Activated CD8-positive, alpha-beta memory T cell treated with anti-CD3 and anti-CD28 coated beads, Interleukin-2, amount 50 U/mL, for 1 hour (primary cell): ENCODE measurements around the gene CYB5D1.
A peak's percentile ranks its signal among the peaks of the same experiment; 100 is the strongest.
"Not testable (repeated sequence)": the region's sequence is repeated elsewhere in the genome, so short reads cannot be mapped to it uniquely, and the experiment has no call there.

Experiments
- DNase-seq: peaks from one replicate; pipeline ENCODE4 v3.0.0-alpha.2; 2020; ENCODE audit errors: extremely low read depth

CYB5D1 gene

DNA sequence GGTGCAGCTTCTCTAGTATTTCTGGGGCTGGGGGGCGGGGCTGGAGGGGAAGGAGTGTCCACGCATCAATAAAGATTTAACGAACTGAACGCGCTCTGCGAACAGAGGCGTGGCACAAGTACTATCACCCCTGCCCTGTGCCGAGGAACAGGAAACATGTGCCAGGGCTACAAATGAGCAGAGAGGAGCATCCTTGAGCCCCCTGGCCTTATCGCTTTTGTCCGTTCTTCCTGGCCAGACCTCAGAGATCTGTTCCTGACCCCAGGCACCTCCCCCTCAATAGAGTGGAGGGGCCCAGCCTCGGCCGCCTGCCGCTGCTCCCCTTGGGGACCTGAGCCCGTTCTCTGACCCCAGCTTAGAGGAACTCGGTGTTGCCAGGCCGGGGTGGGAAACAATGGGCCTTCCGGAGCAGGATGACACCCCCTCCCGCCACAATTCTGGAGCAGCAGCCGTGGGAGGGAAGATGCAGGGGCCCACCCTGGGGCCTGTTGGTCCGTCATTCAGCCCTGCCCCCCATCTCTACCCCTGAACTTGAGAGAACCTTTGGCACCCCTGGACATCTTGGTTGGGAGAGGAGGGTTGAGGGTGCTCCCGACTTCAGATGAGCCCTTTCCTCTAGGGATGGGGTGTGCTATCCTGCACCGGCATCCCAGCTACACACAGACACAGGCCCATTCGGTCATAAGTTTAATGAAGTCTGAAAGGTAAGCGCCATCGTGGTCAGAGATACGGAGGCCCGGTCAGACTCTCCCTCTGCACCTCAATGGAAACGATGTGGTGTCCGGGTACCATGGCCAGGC is 1.6 kb upstream of the CYB5D1 start:
- no peak for DNase-seq

DNA sequence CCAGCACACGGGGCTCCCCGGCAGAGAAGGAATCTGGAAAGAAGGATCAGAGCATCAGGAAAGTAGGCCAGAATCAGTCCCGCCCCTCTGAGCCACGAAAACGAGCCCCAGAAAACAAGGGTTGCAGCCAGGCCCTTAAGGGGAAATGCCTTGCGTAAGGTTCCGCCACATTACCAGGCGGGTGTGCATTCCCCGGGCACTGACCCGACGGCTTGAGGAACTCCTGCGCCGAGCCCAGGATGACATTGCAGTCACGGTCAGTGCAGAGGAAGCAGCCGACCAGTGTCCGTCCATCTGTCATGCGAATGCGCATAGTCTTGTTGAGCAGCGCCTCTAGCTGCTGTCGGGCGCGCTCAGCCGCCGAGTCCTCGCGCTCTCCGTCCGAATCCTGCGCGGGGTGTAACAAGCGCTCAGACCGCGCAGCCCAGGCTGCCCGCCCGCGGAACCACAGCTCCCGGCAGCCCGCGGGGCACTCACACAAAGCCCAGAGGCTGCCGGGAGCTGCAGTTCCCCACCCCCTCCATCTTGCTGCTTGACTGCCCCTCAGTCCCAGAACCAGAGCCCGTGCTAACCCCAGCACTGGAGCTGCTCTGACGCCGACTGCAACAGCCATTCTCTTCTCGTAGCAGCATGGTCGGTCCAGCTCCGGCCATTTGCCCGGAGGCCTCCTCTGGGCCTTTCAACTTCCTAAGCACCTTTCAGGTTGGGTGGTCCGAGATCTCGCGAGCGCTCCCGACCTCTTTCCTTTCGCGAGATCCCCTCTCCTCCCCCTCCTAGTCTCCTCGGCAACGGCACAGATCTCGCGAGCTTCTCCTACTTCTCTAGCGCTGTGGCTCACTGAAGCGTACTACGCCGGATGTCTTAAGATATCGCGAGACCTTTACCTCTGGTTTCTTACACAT is 741 bp upstream of the CYB5D1 start, which contains the start of gene NAA38:
NAA38 (minus strand) TSS at position 749 of the 902 bp plus-strand sequence; CDS start at position 653, 96 bp downstream.
- peak; percentile 95 for DNase-seq

DNA sequence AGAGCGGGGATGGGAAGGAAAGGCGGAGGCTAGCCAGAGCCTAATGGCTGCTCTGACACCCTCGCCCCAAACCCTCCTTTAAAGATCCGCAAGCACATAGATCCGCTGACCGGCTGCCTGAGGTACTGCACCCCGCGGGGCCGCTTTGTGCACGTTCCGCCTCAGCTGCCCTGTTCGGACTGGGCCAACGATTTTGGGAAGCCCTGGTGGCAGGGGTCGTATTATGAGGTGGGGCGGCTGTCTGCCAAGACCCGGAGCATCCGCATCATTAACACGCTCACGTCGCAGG is 663 bp downstream of the CYB5D1 start:
- no peak for DNase-seq

DNA sequence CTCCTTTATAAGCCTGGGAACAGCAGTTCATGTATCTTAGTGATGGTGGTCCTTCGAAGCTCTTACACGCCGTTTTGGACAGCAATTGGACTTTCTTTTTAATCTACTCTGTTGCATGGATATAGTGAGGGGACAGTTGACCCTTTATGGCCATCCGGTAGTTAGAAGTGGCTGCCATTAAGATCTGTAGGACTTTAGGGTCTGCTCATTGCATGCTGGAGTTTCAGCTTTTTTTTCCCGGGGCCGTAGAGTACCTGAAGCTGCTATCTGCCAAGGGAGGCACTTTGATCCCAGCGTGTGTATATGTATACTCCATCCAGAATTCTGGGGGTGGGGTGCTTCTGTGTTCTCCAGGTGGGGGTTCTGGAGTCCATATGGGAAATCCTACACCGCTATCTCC is 1.2 kb downstream of the CYB5D1 start:
- no peak for DNase-seq

DNA sequence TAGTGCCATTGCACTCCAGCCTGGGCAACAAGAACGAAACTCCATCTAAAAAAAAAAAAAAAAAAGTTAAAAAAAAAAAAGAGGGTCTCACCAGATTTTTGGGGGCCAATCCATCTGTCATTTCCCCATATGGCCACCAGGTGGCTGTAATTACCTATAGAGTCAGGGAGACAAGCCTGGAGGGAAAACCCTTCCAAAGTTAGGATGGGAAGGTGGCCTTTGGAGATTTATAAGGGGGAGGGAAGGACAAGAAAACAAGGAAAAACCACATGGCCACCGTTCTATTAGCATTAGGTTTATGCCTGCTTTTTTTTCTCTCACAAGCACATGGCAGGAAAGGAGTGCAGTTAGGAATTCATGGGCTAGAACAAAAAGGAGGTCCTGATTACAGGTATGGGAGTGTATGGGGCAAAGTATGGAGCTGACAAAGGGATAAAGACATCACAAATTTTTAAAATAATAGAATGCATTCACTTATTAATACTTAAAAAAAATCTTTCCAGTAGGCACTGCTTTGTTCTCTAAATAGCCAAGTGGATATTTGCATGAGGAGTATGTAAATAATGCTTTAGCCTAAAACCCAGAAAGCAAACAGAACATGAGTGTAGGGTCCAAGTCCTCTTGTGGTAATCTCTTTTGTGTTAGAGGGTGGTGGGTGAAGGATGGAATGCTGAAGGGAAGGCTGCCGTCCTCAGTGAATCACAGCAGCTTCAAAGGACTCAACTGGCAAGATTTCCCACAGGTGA is 5.1 kb downstream of the CYB5D1 start:
- DNase-seq: no peak

DNA sequence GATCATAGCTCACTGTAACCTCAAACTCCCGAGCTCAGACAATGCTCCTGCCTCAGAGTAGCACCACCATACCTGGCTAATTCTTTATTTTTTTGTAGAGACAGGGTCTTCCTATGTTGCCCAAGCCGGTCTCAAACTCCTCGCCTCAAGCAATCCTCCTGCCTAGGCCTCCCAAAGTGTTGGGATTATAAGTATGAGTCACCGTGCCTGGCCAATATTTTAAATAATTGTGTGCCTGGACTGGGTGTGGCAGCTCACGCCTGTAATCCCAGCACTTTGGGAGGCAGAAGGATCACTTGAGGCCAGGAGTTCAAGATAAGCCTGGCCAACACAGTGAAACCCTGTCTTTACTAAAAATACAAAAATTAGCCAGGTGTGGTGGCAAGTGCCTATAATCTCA is 6.6 kb downstream of the CYB5D1 start:
- not testable (repeated sequence) for DNase-seq

DNA sequence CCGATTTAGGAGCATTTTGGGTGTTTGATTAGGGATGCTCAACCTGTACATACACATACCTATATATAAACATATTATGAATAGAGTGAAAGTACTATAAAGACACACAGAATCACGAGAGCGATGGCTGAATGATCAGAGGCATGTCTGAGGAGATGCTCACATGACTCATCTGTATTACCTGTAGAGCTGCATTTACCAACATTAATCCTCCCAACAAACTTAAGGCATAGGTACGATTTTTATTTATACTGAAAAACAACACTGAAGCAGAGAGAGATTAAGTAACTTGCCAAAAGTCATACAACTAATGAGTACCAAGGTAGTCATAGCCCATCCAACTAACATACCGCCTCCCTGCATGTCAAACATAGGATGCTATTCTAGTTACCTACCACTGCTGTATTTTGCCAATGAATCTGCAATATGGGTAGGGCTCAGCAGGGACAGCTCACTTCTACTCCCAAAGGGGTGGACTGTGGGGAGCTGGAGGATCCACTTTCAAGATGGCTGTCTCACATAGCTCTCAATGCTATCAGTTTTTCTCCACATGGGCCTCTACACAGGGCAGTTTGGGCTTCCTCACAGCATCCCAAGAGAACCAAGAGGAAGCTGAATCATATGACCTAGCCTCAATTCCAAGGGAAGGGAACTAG is 7.3 kb downstream of the CYB5D1 start:
- no peak for DNase-seq

DNA sequence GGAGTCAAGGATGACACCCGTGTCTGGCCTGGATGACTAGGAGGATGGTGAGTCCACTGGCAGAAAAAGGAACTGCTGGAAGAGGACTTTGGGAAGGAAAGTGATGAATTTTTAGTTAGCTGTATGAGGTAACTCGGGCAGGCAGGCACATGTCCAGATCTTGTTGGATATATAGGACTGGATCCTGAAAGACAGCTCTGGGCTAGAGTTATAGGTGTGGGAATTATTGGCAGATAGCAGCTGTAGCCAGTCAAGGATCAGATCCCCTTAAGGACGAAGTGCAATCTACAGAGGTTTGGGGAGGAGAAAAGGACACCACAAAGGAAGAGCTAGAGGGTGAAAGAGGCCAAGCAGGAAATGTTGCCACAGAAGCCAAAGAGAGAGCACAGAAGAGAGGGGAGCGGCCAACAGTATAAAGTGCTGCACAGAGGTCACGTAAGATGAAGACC is 10.1 kb downstream of the CYB5D1 start:
- DNase-seq: no peak

DNA sequence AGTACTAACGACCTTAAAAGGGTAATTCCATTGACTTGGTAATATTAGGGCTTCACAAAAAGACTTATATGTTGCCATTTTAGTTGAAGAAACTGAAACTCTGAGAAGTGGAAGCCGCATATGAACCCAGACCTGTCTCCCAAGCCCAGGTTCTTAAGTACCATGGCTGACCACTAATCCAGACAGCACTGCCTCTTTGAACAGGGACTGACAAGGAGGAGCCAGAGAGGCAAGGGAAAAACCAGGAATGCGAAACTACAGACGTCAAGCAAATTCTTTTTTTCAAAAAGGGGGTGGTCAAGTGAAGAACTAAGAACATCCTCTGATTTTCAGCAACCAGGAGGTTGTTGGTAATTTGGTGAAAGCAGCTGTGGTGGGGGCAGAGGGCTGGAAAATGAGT is 15.2 kb downstream of the CYB5D1 start:
- DNase-seq: no peak

DNA sequence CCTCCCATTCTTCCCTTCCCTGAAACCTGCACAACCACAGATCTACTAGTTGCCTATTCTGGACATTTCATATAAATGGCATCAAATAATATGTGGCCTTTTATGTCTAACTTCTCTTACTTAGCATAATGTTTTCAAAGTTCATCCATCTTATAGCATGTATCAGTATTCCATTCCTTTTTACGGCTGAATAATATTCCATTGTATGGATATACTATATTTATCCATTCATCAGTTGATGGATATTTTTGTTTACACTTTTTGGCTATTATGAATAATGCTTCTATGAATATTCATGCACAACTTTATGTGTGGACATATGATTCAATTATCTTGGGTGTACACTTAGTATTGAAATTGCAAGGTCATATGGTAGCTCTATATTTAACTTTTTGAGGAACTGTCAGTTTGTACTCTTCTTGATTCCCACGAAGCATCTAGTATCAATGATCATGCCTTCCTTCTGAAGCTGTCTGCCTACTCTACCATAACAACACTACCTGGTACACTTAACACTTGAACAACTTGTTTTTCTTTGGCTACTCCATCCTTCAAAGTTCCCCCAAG is 18.1 kb downstream of the CYB5D1 start:
- no peak for DNase-seq

DNA sequence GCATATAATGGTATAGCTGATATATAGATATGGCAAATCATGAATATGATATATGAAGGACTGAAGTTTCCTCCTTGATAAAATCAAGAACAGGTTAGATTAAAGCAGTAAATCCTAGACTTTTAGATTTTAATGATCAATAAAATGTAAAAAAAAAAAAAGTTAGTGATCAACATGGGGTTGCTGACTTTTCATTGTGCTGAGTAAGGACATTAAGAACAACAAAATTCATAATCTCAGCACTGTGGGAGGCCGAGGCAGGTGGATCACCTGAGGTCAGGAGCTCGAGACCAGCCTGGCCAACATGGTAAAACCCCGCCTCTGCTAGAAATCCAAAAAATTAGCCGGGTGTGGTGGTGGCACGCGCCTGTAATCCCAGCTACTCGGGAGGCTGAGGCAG is 20.4 kb downstream of the CYB5D1 start:
- DNase-seq: no peak

DNA sequence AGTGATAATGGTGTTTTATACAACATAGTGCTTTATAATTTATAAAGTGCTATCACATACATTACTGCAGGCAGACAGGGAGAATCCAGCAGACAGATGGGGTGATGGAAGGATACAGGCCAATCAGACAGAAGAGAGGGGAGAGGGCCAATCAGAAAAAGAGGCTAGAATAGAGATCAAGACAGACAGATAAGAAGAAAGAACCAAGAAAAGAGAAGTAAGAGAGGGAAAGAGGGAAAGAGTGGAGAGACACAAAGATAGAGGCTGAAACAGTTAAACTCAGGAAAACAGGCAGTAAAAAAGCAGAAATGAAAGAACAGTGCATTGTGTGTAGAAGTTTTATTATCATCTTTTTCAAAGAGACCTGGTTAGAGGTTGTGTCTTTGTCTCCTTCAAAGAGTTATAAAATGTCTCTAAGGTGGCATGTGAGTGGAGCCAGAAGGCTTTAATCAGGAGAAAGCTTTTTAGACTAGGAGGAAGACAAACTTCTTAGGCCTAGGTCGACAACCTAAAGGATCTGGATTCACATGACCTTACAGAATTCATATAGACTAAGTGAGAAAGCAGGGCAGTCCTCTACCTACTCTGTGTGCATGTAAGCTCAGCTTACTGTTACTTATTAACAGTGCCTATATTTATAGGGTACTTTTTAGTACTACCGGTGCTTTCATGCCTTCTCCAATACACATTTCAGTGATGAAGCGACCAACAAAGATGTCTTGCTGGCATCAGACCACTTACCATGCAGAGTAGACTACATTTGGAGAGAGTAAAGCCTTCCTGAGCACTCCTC is 22.5 kb downstream of the CYB5D1 start:
- DNase-seq: no peak

DNA sequence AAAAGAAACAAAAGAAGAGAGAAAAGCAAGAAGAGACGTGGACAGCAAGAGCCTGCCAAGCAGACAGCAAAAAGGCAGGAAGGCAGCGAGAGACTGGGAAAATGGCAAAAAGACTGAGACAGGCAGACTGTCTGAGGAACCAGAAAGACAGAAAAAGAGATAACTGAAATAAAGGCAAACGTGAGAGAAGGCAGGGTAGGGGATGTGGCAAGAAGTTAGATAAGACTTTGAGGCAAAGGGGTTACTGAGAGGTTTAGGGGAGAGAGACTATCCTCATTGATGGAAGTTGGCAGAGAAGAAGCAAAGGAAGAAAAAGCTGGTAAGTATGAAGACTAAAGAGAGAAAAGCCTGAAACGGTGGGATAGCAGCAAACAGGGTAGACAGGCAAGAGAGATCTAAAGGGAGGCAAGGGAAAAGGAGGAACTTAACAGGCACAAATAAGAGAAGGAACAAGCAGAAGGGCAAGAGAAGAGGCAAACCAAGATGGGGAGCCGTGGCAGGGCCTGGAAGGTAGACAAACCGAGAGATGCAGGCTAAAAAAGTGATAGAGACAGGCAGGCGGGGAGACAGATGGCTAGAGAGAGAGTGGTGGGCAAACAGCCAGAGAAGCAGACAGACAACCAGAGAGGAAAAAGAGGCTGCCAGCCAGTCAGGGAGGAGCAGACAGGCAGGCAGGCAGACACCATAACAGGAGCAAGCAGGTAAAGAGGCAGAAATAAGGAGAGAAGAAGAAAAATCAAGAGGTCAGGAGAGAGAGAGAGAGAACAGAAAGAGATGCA is 23.7 kb downstream of the CYB5D1 start:
- DNase-seq: no peak

DNA sequence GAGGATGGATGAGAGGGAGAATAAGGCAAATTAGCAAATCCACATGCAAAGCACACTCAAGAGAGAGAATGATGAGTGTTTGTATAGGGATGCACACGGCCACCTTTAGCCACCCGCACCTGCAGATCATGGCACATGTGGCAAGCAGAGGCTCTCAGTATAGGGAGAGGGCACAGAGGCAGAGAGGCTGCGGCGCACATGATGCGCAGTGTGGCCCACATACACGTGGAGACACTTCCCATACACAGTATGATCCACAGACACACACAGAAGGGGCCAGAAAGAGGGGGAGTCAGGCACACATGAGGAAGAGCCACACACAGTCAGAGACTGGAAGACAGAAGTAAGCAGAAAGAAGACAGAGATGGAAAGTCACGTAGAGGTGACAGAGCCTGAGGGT is 24.3 kb downstream of the CYB5D1 start:
- no peak for DNase-seq

DNA sequence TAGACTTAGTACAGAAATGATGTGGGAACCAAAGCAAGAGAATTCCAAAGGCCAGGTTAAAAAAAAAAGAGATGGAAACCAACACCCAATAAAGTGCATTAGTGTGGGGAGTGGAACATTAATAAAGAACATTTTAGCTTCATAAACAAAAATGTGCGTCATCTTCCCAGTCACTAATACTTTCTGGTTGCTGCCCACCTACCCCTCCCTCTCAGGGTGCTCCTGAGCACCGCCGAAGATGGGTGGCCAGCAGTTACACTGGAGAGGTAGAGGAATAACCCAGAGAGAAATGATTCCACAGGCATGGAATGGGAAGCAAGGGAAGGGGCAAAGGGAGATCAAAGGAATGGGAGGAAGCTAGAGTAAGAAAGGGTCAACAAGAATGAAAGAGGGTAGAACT is 24.8 kb downstream of the CYB5D1 start:
- no peak for DNase-seq

DNA sequence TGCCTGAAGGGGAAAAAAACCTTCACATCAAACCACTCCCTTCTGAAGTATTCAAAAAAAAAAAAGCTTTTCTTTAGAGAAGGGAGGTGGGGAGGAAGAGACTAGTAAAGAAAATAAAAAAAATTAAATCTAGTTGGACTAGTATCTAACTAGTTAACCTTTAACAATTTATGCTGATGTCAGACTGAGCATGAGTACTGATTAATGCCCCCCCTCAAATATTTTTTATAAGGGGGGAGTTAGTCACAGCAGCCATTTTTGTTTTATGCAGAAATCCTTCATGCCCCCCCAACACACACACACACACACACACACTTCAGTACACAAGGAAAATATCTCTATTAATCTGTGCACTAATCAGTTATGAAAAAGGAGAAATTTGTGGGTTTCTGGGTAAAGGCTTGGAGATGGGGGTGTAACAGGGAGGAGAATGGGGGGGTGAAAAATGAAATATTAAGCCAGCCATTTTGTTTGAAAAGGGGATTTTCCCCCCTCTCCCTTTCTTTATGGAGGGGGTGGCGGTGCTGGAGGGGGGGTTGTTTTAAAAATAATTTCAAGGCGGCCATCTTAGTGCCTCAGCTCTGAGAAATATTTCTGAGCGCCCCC is 26.1 kb downstream of the CYB5D1 start:
- DNase-seq: no peak

DNA sequence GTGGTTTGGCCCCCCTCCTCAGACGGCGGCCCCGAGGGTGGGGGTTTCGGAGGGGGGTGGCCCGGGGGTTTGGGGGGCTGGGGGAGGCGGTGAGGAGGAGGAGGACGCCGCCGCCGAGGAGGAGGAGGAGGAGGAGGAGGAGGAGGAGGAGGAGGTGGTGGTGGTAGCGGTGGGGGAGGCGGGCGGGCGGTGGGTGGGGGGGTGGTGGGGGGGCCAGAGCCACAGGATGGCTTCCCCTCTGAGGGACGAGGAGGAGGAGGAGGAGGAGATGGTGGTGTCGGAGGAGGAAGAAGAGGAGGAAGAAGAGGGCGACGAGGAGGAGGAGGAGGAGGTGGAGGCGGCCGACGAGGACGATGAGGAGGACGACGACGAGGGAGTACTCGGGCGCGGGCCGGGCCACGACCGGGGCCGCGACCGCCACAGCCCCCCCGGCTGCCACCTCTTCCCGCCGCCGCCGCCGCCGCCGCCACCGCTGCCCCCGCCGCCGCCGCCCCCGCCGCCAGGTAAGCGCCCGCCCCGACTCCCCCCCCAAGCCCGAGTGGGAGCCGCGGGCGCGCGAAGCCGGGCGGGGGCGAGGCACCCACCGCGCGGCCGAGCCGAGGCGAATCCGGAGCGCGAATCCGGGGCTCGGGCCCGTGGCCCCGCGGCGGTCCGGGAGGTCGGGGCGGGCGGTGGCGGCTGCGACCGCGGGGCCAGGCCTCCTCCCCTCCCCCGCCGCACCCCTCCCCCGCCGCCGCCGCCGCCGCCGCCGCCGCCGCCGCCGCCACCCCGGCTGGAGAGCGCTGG is 27.0 kb downstream of the CYB5D1 start:
- no peak for DNase-seq

DNA sequence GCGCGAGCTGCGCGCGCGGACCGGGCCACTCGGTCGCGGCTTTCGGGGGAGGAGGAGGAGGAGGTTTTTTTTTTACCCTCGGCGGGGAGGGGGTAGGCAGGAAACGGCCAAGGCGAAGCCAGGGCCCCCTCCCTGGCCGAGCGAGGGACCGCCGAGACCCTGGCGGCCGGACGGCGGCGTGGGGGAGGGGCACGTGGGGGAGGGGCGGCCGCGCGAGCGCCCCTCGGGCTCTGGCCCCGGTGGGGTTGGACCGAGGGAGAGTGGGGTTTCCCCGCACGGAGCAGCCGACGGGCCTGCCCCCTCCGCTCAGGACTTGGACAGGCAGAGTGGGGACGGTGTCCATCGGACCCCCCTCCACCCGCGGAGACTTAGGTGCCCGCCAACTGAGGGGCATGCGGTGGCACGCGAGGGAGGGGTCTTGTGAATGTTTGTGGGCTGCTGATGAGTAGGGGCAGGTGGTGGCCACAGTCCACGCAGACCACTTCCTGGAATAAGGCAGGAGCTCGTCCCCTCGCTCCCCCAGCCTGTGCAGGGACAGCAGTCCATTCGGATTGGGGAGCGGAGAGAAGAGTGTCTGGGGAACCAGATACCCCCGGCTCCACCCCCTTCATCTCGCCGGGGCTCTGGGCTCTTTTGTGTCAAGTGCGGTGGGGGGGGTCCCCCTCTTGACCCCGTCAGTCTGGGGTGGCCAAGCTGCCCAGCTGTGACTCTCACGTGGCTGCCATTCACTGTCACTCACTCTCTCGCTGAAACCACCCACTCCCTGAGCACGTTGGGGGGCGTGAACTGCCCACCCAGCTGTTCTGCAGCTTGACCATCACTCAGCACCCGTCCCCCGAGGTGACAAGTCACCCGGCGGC is 27.8 kb downstream of the CYB5D1 start:
- no peak for DNase-seq
